Ectodermal cell (in vitro differentiated cells): ENCODE results near the gene ARHGAP42.

Source experiments
- H3K27ac ChIP-seq: 2 replicates; pipeline ENCODE4 v1.7.0; 2013; ENCODE audit warnings: mild to moderate bottlenecking, low read depth, low read length; ENCODE audit not compliant: insufficient read depth, poor library complexity, severe bottlenecking
- H3K27me3 ChIP-seq: 2 replicates; pipeline ENCODE4 v1.7.0; 2013; ENCODE audit warnings: mild to moderate bottlenecking, low read length; ENCODE audit not compliant: insufficient read depth, control insufficient read depth, poor library complexity, severe bottlenecking
- H3K36me3 ChIP-seq: one replicate; pipeline ENCODE4 v1.7.0; 2013; ENCODE audit warnings: low read length; ENCODE audit not compliant: control insufficient read depth, insufficient read depth
- H3K4me1 ChIP-seq: one replicate; pipeline ENCODE4 v1.7.0; 2013; ENCODE audit warnings: low read length; ENCODE audit not compliant: control insufficient read depth, insufficient read depth
- H3K4me3 ChIP-seq: 2 replicates; pipeline ENCODE4 v1.7.0; 2013; ENCODE audit warnings: low read depth, low read length, control low read depth; ENCODE audit not compliant: insufficient read depth
- H3K9me3 ChIP-seq: 2 replicates; pipeline ENCODE4 v1.7.0; 2013; ENCODE audit warnings: mild to moderate bottlenecking, low read length, moderate library complexity; ENCODE audit not compliant: control insufficient read depth
- WGBS, 2 experiments: methylation state at CpG; one replicate each; pipeline ENCODE4 v1.1.7; 2013; ENCODE audit warnings: missing lambda C conversion rate in 2 of 2; 5-methylcytosine and 5-hydroxymethylcytosine counted together

ARHGAP42 gene

GRCh38 chr11:100810666-100811065, 123.6 kb downstream of the ARHGAP42 start:
- Histone ChIP-seq H3K4me3 (no peak overlapping the region), H3K27me3 (no peaks in the 10 kb centered on the region), H3K36me3 (no peaks in the 10 kb centered on the region), H3K4me1 (peaks cover 3% of the 10 kb centered on the region), H3K27ac (no peak overlapping the region), H3K9me3 (no peaks in the 10 kb centered on the region)
- 94 to 96% methylated on average over 3 of the region's 3 CpGs for WGBS, 2 experiments

- H3K4me1 ChIP-seq: peaks cover 3% of the 10 kb centered on the region
- WGBS, 2 experiments: 87 to 94% methylated on average over 2 of the region's 2 CpGs
- H3K36me3 ChIP-seq: no peaks in the 10 kb centered on the region
- no peaks in the 10 kb centered on the region for H3K9me3 ChIP-seq
- no peak overlapping the region for H3K4me3 ChIP-seq
- H3K27ac ChIP-seq: no peak overlapping the region
- H3K27me3 ChIP-seq: no peaks in the 10 kb centered on the region
These were observed 125.4 kb downstream of the ARHGAP42 start for GRCh38 chr11:100812517-100812916.

GRCh38 chr11:100815787-100816330, 128.8 kb downstream of the ARHGAP42 start:
- H3K27ac ChIP-seq: no peak overlapping the region
- H3K4me1 ChIP-seq: peaks cover 1% of the 10 kb centered on the region
- no peak overlapping the region for H3K4me3 ChIP-seq
- no peaks in the 10 kb centered on the region for H3K27me3 ChIP-seq
- H3K36me3 ChIP-seq: no peaks in the 10 kb centered on the region
- no peaks in the 10 kb centered on the region for H3K9me3 ChIP-seq
- WGBS, 2 experiments: 100% methylated on average over 1 of the region's 1 CpG; no CpG with 5 or more reads in 1 of the 2 experiments

- Histone ChIP-seq H3K27me3 (no peaks in the 10 kb centered on the region), H3K9me3 (no peaks in the 10 kb centered on the region), H3K4me1 (peaks cover 10% of the 10 kb centered on the region), H3K36me3 (no peaks in the 10 kb centered on the region), H3K4me3 (no peak overlapping the region), H3K27ac (no peak overlapping the region)
- WGBS, 2 experiments: 87 to 95% methylated on average over 2 of the region's 2 CpGs
These were observed 129.7 kb downstream of the ARHGAP42 start for GRCh38 chr11:100816823-100817222.

- peaks cover 11% of the 10 kb centered on the region for H3K4me1 ChIP-seq
- no peak overlapping the region for H3K27ac ChIP-seq
- no peak overlapping the region for H3K4me3 ChIP-seq
- 43% methylated on average over 2 of the region's 2 CpGs; no CpG with 5 or more reads in 1 of the 2 experiments for WGBS, 2 experiments
- H3K27me3 ChIP-seq: no peaks in the 10 kb centered on the region
- H3K36me3 ChIP-seq: no peaks in the 10 kb centered on the region
- H3K9me3 ChIP-seq: no peaks in the 10 kb centered on the region
These were observed 130.5 kb downstream of the ARHGAP42 start for GRCh38 chr11:100817620-100818019.

GRCh38 chr11:100820621-100821020, 133.5 kb downstream of the ARHGAP42 start:
- H3K27me3 ChIP-seq: no peaks in the 10 kb centered on the region
- no peak overlapping the region for H3K4me3 ChIP-seq
- H3K4me1 ChIP-seq: peaks cover 17% of the 10 kb centered on the region
- no peak overlapping the region for H3K27ac ChIP-seq
- WGBS, 2 experiments: 94 to 98% methylated on average over 2 to 3 of the region's 4 CpGs
- no peaks in the 10 kb centered on the region for H3K9me3 ChIP-seq
- no peaks in the 10 kb centered on the region for H3K36me3 ChIP-seq

GRCh38 chr11:100821198-100821597, 134.1 kb downstream of the ARHGAP42 start:
- Histone ChIP-seq H3K4me1 (peaks cover 19% of the 10 kb centered on the region), H3K9me3 (no peaks in the 10 kb centered on the region), H3K27ac (peak overlapping the region; percentile 72), H3K27me3 (no peaks in the 10 kb centered on the region), H3K36me3 (no peaks in the 10 kb centered on the region), H3K4me3 (no peak overlapping the region)
- WGBS, 2 experiments: 42 to 58% methylated on average over 2 of the region's 2 CpGs

- Histone ChIP-seq H3K4me1 (peaks cover 31% of the 10 kb centered on the region), H3K36me3 (no peaks in the 10 kb centered on the region), H3K4me3 (no peak overlapping the region), H3K27me3 (no peaks in the 10 kb centered on the region), H3K9me3 (no peaks in the 10 kb centered on the region), H3K27ac (no peak overlapping the region)
- no CpG with 5 or more reads among the region's 1 CpG for WGBS, 2 experiments
These were observed 136.3 kb downstream of the ARHGAP42 start for GRCh38 chr11:100823360-100823759.

GRCh38 chr11:100824041-100824809, 137.1 kb downstream of the ARHGAP42 start:
- peaks cover 32% of the 10 kb centered on the region for H3K4me1 ChIP-seq
- no peak overlapping the region for H3K4me3 ChIP-seq
- 83 to 88% methylated on average over 3 of the region's 4 CpGs for WGBS, 2 experiments
- no peaks in the 10 kb centered on the region for H3K27me3 ChIP-seq
- H3K36me3 ChIP-seq: no peaks in the 10 kb centered on the region
- no peaks in the 10 kb centered on the region for H3K9me3 ChIP-seq
- no peak overlapping the region for H3K27ac ChIP-seq

GRCh38 chr11:100825626-100826025, 138.5 kb downstream of the ARHGAP42 start:
- Histone ChIP-seq H3K9me3 (no peaks in the 10 kb centered on the region), H3K27ac (no peak overlapping the region), H3K36me3 (no peaks in the 10 kb centered on the region), H3K4me1 (peaks cover 32% of the 10 kb centered on the region), H3K4me3 (no peak overlapping the region), H3K27me3 (no peaks in the 10 kb centered on the region)
- WGBS, 2 experiments: 88 to 91% methylated on average over 3 of the region's 3 CpGs
